Panc1 (cell line): Measurements from ENCODE around the gene ZSCAN25. TPM values are rescaled to one million over a fixed set of nuclear protein-coding genes. Genes with fewer than 3 reads are reported as not detected.

Source experiments
- ATAC-seq: fragments of 200-7000 bp; cut with Tn5 transposase; 2 replicates; pipeline ENCODE4 v1.9.1; 2020; ENCODE audit warnings: mild to moderate bottlenecking, moderate library complexity
- BruUV-seq: library from RNA; stranded (reverse); fragments of 400-500 nt; replicated peaks from 2 replicates; lab custom pipeline; 2021; lab: Mats Ljungman, UMichigan
- CTCF ChIA-PET: fragments of 300-600 bp; sonication (Branson Sonifier 250); formaldehyde crosslinking; loops from one replicate; lab custom pipeline; 2022; ENCODE audit warnings: antibody characterized with exemption; lab: Charles Lee
- POLR2A ChIA-PET: fragments of 300-600 bp; sonication (Branson Sonifier 250); formaldehyde crosslinking; loops from one replicate; lab custom pipeline; 2022; ENCODE audit warnings: antibody characterized with exemption; lab: Charles Lee
- DNase-seq: peaks from one replicate; pipeline ENCODE4 v3.0.0-alpha.2; 2010; ENCODE audit warnings: low read depth, low spot score
- H3K27ac ChIP-seq: 2 replicates; pipeline ENCODE4 v1.5.1; 2011; ENCODE audit warnings: mild to moderate bottlenecking, low read length, inconsistent platforms
- H3K27me3 ChIP-seq: fragments of 200-500 bp; sonication (Bioruptor generic); 2 replicates; pipeline ENCODE4 v1.6.0; 2014; ENCODE audit warnings: low read length, inconsistent platforms; ENCODE audit not compliant: control insufficient read depth, insufficient read depth
- H3K36me3 ChIP-seq: fragments of 200-500 bp; sonication (Bioruptor generic); 2 replicates; pipeline ENCODE4 v1.5.1; 2014; ENCODE audit warnings: inconsistent platforms, mild to moderate bottlenecking, low read length, moderate library complexity; ENCODE audit not compliant: control insufficient read depth, insufficient read depth
- H3K4me1 ChIP-seq: 2 replicates; pipeline ENCODE4 v1.5.1; 2011; ENCODE audit warnings: inconsistent platforms, mild to moderate bottlenecking, low read length, moderate library complexity; ENCODE audit not compliant: control insufficient read depth, insufficient read depth
- H3K4me3 ChIP-seq, 2 experiments: 2 replicates each; pipeline ENCODE4 v1.5.1; 2011 to 2012; ENCODE audit warnings: low read depth in 2 of 2, low read length in 2 of 2, mild to moderate bottlenecking in 2 of 2, inconsistent platforms in 1 of 2, moderate library complexity in 1 of 2
- H3K9me3 ChIP-seq: fragments of 200-500 bp; sonication (Bioruptor generic); 2 replicates; pipeline ENCODE4 v1.5.1; 2014; ENCODE audit warnings: low read depth, mild to moderate bottlenecking, inconsistent platforms, low read length, moderate library complexity; ENCODE audit not compliant: control insufficient read depth, insufficient read depth
- CTCF ChIP-seq: fragments of 450-650 bp; IDR thresholded peaks from 2 replicates; pipeline ENCODE4 v1.5.1; 2017; ENCODE audit warnings: mild to moderate bottlenecking
- POLR2AphosphoS5 ChIP-seq: IDR thresholded peaks from 2 replicates; pipeline ENCODE4 v1.6.1; 2012; ENCODE audit warnings: mild to moderate bottlenecking, low read depth, low read length, moderate library complexity
- REST ChIP-seq, 2 experiments: IDR thresholded peaks; 2 replicates each; pipeline ENCODE4 v1.6.1; 2011 to 2012; ENCODE audit warnings: low read depth in 2 of 2, control low read depth in 1 of 2, low read length in 1 of 2, mild to moderate bottlenecking in 1 of 2, moderate library complexity in 1 of 2; ENCODE audit not compliant: insufficient read depth in 1 of 2
- SIN3A ChIP-seq: IDR thresholded peaks from 2 replicates; pipeline ENCODE4 v1.6.1; 2012; ENCODE audit warnings: low read depth, mild to moderate bottlenecking, low read length, moderate library complexity, borderline replicate concordance; ENCODE audit not compliant: insufficient read depth
- TCF7L2 ChIP-seq: IDR thresholded peaks from 2 replicates; pipeline ENCODE4 v1.6.1; 2011; ENCODE audit warnings: mild to moderate bottlenecking, low read depth, low read length, inconsistent platforms
- in situ Hi-C: cut with HindIII; loops from 2 replicates; pipeline ENCODE4 v1.10.0; 2016; ENCODE audit warnings: low sequenced_read_pairs, low pct_unique_long_range_greater_than_20kb
- intact Hi-C: fragments of 100-400 bp; cut with micrococcal nuclease; formaldehyde crosslinking; loops from one replicate; pipeline ENCODE4 v1.10.0; 2022; ENCODE audit not compliant: unreplicated experiment
- total RNA-seq: library from RNA; stranded (reverse); gene quantifications from one replicate; pipeline ENCODE4 v1.2.1, GENCODE V29; 2021; ENCODE audit not compliant: unreplicated experiment

Gene ZSCAN25
- total RNA-seq, 1 experiment from 2014 or later: 14.8 TPM

- Histone ChIP-seq H3K4me1 (no peaks in the 10 kb centered on the region), H3K36me3 (no peaks in the 10 kb centered on the region), H3K27ac (no peak overlapping the region), H3K4me3 (no peak overlapping the region), H3K27me3 (no peaks in the 10 kb centered on the region; the same call in 1 of the 2 replicates), H3K9me3 (no peaks in the 10 kb centered on the region)
- CTCF ChIA-PET: no interaction called here
- no TSS peak for BruUV-seq
- in situ Hi-C loops: no loop called here
- POLR2A ChIA-PET: no interaction called here
- no peak for TF ChIP-seq TCF7L2
- TF ChIP-seq POLR2AphosphoS5: no peak
- no peak for TF ChIP-seq SIN3A
- TF ChIP-seq REST (IDR thresholded peaks at IDR 0.05; ENCODE audit: insufficient read depth in 1 of 2, low read depth in 2 of 2, low read length in 1 of 2): no peak
- no peak for TF ChIP-seq CTCF
- intact Hi-C loops: no loop called here
- ATAC-seq (no peak), DNase-seq (no peak)
These were observed 53.0 kb downstream of the ZSCAN25 start for GRCh38 chr7:99669782-99670181.

GRCh38 chr7:99672573-99672972 lies 55.8 kb downstream of the ZSCAN25 start:
- BruUV-seq: no TSS peak
- POLR2A ChIA-PET: no interaction called here

More at GRCh38 chr7:99672573-99672972, 55.8 kb downstream of the ZSCAN25 start:
- Histone ChIP-seq H3K27me3 (no peaks in the 10 kb centered on the region; the same call in 1 of the 2 replicates), H3K27ac (no peak overlapping the region), H3K4me1 (no peaks in the 10 kb centered on the region), H3K9me3 (no peaks in the 10 kb centered on the region), H3K4me3 (no peak overlapping the region), H3K36me3 (no peaks in the 10 kb centered on the region)
- intact Hi-C loops: no loop called here
- TF ChIP-seq SIN3A (no peak), REST (IDR thresholded peaks at IDR 0.05; ENCODE audit: insufficient read depth in 1 of 2, low read depth in 2 of 2, low read length in 1 of 2) (no peak), TCF7L2 (no peak), CTCF (no peak), POLR2AphosphoS5 (no peak)
- in situ Hi-C loops: no loop called here
- ATAC-seq (no peak), DNase-seq (no peak)
- CTCF ChIA-PET: no interaction called here
